NT2/D1 (cell line): Measurements from ENCODE around the gene ARL5B.
"Not testable (repeated sequence)": the region's sequence is repeated elsewhere in the genome, so short reads cannot be mapped to it uniquely, and the experiment has no call there.

Experiments
- DNase-seq: peaks from one replicate; pipeline ENCODE4 v3.0.0-alpha.2; 2011; ENCODE audit warnings: low read depth, low spot score
- H3K27me3 ChIP-seq: 2 replicates; pipeline ENCODE4 v1.6.0; 2011; ENCODE audit warnings: mild to moderate bottlenecking; ENCODE audit not compliant: insufficient read length, insufficient read depth
- H3K36me3 ChIP-seq: 2 replicates; pipeline ENCODE4 v1.6.1; 2011; ENCODE audit warnings: mild to moderate bottlenecking, low read length, mixed read lengths; ENCODE audit not compliant: insufficient read depth, insufficient read length
- H3K4me1 ChIP-seq: 2 replicates; pipeline ENCODE4 v1.5.1; 2011; ENCODE audit not compliant: insufficient read depth, insufficient read length
- H3K4me3 ChIP-seq: 2 replicates; pipeline ENCODE4 v1.5.1; 2011; ENCODE audit warnings: low read depth; ENCODE audit not compliant: insufficient read length
- H3K9ac ChIP-seq: 2 replicates; pipeline ENCODE4 v1.6.0; 2011; ENCODE audit warnings: low read depth; ENCODE audit not compliant: insufficient read length
- H3K9me3 ChIP-seq: 2 replicates; pipeline ENCODE4 v1.5.1; 2011; ENCODE audit warnings: mild to moderate bottlenecking, low read length; ENCODE audit not compliant: insufficient read depth
- SUZ12 ChIP-seq: IDR thresholded peaks from 2 replicates; pipeline ENCODE4 v1.6.1; 2011; ENCODE audit not compliant: insufficient read length, insufficient read depth; ENCODE audit errors: extremely low read depth
- YY1 ChIP-seq: IDR thresholded peaks from 2 replicates; pipeline ENCODE4 v1.6.1; 2011; ENCODE audit not compliant: insufficient read length, insufficient read depth
- ZNF274 ChIP-seq: IDR thresholded peaks from 2 replicates; pipeline ENCODE4 v1.6.1; 2011; ENCODE audit warnings: mild to moderate bottlenecking, low read depth, low read length

Gene ARL5B

GRCh38 chr10:18625886-18626285, 33.3 kb upstream of the ARL5B start:
- peaks cover 8% of the 10 kb centered on the region for H3K36me3 ChIP-seq
- H3K9ac ChIP-seq: no peak overlapping the region
- no peaks in the 10 kb centered on the region for H3K9me3 ChIP-seq
- DNase-seq: no peak
- no peaks in the 10 kb centered on the region for H3K27me3 ChIP-seq
- H3K4me3 ChIP-seq: no peak overlapping the region
- no peak for TF ChIP-seq YY1
- no peak for TF ChIP-seq ZNF274
- TF ChIP-seq SUZ12: no peak
- no peaks in the 10 kb centered on the region for H3K4me1 ChIP-seq

- peak overlapping the region; percentile 10 for H3K9ac ChIP-seq
- not testable (repeated sequence) for H3K4me1 ChIP-seq, H3K27me3 ChIP-seq, H3K4me3 ChIP-seq, H3K36me3 ChIP-seq, H3K9me3 ChIP-seq
- peak; percentile 27 for DNase-seq
Observed at GRCh38 chr10:18627452-18628018, 31.7 kb upstream of the ARL5B start.

- not testable (repeated sequence) for H3K9ac ChIP-seq, H3K4me3 ChIP-seq, H3K4me1 ChIP-seq, DNase-seq, H3K27me3 ChIP-seq, H3K36me3 ChIP-seq, H3K9me3 ChIP-seq
Observed at GRCh38 chr10:18632500-18632899, 26.7 kb upstream of the ARL5B start.

GRCh38 chr10:18635995-18636394, 23.2 kb upstream of the ARL5B start:
- no peak for DNase-seq
- no peaks in the 10 kb centered on the region for H3K27me3 ChIP-seq
- H3K9me3 ChIP-seq: no peaks in the 10 kb centered on the region; the same call in 1 of the 2 replicates
- H3K4me1 ChIP-seq: no peaks in the 10 kb centered on the region
- H3K9ac ChIP-seq: no peak overlapping the region
- no peak for TF ChIP-seq SUZ12
- no peak overlapping the region for H3K4me3 ChIP-seq
- H3K36me3 ChIP-seq: peaks cover 2% of the 10 kb centered on the region

GRCh38 chr10:18637400-18637799, 21.8 kb upstream of the ARL5B start:
- not testable (repeated sequence) for H3K27me3 ChIP-seq, H3K9me3 ChIP-seq, H3K4me3 ChIP-seq, DNase-seq, H3K9ac ChIP-seq, H3K4me1 ChIP-seq, H3K36me3 ChIP-seq

- not testable (repeated sequence) for H3K9me3 ChIP-seq, H3K9ac ChIP-seq, H3K36me3 ChIP-seq, H3K27me3 ChIP-seq, H3K4me1 ChIP-seq, DNase-seq, H3K4me3 ChIP-seq
Observed at GRCh38 chr10:18639719-18640118, 19.5 kb upstream of the ARL5B start.

- no peak overlapping the region for H3K4me3 ChIP-seq
- H3K4me1 ChIP-seq: no peaks in the 10 kb centered on the region
- H3K36me3 ChIP-seq: peaks cover 19% of the 10 kb centered on the region
- TF ChIP-seq ZNF274: no peak
- TF ChIP-seq YY1: no peak
- DNase-seq: no peak
- H3K27me3 ChIP-seq: no peaks in the 10 kb centered on the region
- H3K9ac ChIP-seq: no peak overlapping the region
- H3K9me3 ChIP-seq: no peaks in the 10 kb centered on the region
Observed at GRCh38 chr10:18647151-18647550, 12.1 kb upstream of the ARL5B start.

GRCh38 chr10:18647945-18648344, 11.3 kb upstream of the ARL5B start:
- Histone ChIP-seq H3K9me3 (no peaks in the 10 kb centered on the region), H3K36me3 (peaks cover 19% of the 10 kb centered on the region), H3K4me1 (no peaks in the 10 kb centered on the region), H3K9ac (no peak overlapping the region), H3K27me3 (no peaks in the 10 kb centered on the region), H3K4me3 (no peak overlapping the region)
- DNase-seq: no peak
- no peak for TF ChIP-seq ZNF274
- no peak for TF ChIP-seq SUZ12
- no peak for TF ChIP-seq YY1
